WTC11 (cell line): ENCODE measurements around the gene COL4A2. TPM values are rescaled to one million over a fixed set of nuclear protein-coding genes. Genes with fewer than 3 reads are reported as not detected.

Experiments used
- ATAC-seq: fragments of 200-7000 bp; cut with Tn5 transposase; 2 replicates; pipeline ENCODE4 v1.10.0; 2021; ENCODE audit warnings: mild to moderate bottlenecking, moderate library complexity
- CTCF ChIA-PET: fragments of 300-600 bp; sonication (Branson Sonifier 250); formaldehyde crosslinking; loops from one replicate; lab custom pipeline; 2021; ENCODE audit warnings: antibody characterized with exemption; lab: Charles Lee
- POLR2A ChIA-PET: fragments of 350-600 bp; sonication (Branson Sonifier 250); formaldehyde crosslinking; loops from one replicate; lab custom pipeline; 2021; ENCODE audit warnings: antibody characterized with exemption; lab: Charles Lee
- DNase-seq: peaks from one replicate; pipeline ENCODE4 v3.0.0; 2021; ENCODE audit warnings: low spot score
- H3K27ac Mint-ChIP-seq: 2 replicates; pipeline ENCODE4 v1.8.0; 2021; ENCODE audit warnings: mixed read lengths
- H3K27me3 Mint-ChIP-seq: 2 replicates; pipeline ENCODE4 v1.8.0; 2021; ENCODE audit warnings: low read depth, mild to moderate bottlenecking, moderate library complexity, mixed read lengths
- H3K36me3 Mint-ChIP-seq: 2 replicates; pipeline ENCODE4 v1.8.0; 2021; ENCODE audit warnings: mixed read lengths
- H3K4me1 Mint-ChIP-seq: 2 replicates; pipeline ENCODE4 v1.8.0; 2022; ENCODE audit warnings: mixed read lengths
- H3K4me3 Mint-ChIP-seq: 2 replicates; pipeline ENCODE4 v1.8.0; 2021; ENCODE audit warnings: mild to moderate bottlenecking, moderate library complexity, mixed read lengths
- H3K9me3 Mint-ChIP-seq: 2 replicates; pipeline ENCODE4 v1.8.0; 2021; ENCODE audit warnings: mixed read lengths
- ATF2 ChIP-seq: sonication (generic); formaldehyde crosslinking; IDR thresholded peaks from 2 replicates; pipeline ENCODE4 v1.8.1; 2022; ENCODE audit warnings: low read depth, missing genetic modification reagents, borderline replicate concordance
- CTCF ChIP-seq: fragments of 200-600 bp; IDR thresholded peaks from 2 replicates; pipeline ENCODE4 v1.8.0; 2022; ENCODE audit warnings: antibody characterized with exemption
- EMX1 ChIP-seq: fragments of 250-450 bp; sonication (Bioruptor Pico); IDR thresholded peaks from 2 replicates; pipeline ENCODE4 v1.8.0; 2021; ENCODE audit warnings: mild to moderate bottlenecking
- ERG ChIP-seq: fragments of 250-450 bp; sonication (Bioruptor Pico); IDR thresholded peaks from 2 replicates; pipeline ENCODE4 v1.8.0; 2021; ENCODE audit warnings: mild to moderate bottlenecking
- FOXP1 ChIP-seq: sonication (generic); formaldehyde crosslinking; IDR thresholded peaks from 2 replicates; pipeline ENCODE4 v1.8.0; 2022; ENCODE audit warnings: missing genetic modification reagents, mild to moderate bottlenecking, moderate library complexity, borderline replicate concordance
- GTF2I ChIP-seq: fragments of 250-450 bp; sonication (Bioruptor Pico); conservative IDR thresholded peaks from 2 replicates; pipeline ENCODE4 v1.4.0; 2021; ENCODE audit warnings: mild to moderate bottlenecking
- JAZF1 ChIP-seq: fragments of 250-450 bp; sonication (Bioruptor Pico); IDR thresholded peaks from 2 replicates; pipeline ENCODE4 v1.9.0; 2021; ENCODE audit warnings: moderate library complexity, mild to moderate bottlenecking, inconsistent platforms
- NR1H2 ChIP-seq: sonication (generic); formaldehyde crosslinking; IDR thresholded peaks from 2 replicates; pipeline ENCODE4 v1.9.0; 2021; ENCODE audit warnings: mild to moderate bottlenecking, moderate library complexity, missing genetic modification reagents
- NR3C1 ChIP-seq: sonication (generic); formaldehyde crosslinking; conservative IDR thresholded peaks from 2 replicates; pipeline ENCODE4 v1.8.1; 2023; ENCODE audit warnings: low read depth, mild to moderate bottlenecking, missing genetic modification reagents
- RORB ChIP-seq: fragments of 250-450 bp; sonication (Bioruptor Pico); IDR thresholded peaks from 2 replicates; pipeline ENCODE4 v1.9.0; 2021; ENCODE audit warnings: mild to moderate bottlenecking
- SMAD3 ChIP-seq: sonication (generic); formaldehyde crosslinking; IDR thresholded peaks from 2 replicates; pipeline ENCODE4 v1.8.0; 2022; ENCODE audit warnings: missing genetic modification reagents, mild to moderate bottlenecking, borderline replicate concordance
- TEAD1 ChIP-seq: sonication (generic); formaldehyde crosslinking; IDR thresholded peaks from 2 replicates; pipeline ENCODE4 v1.8.0; 2022; ENCODE audit warnings: mild to moderate bottlenecking, missing genetic modification reagents
- ZMAT4 ChIP-seq: fragments of 250-450 bp; sonication (Bioruptor Pico); IDR thresholded peaks from 2 replicates; pipeline ENCODE4 v1.9.0; 2021; ENCODE audit warnings: mild to moderate bottlenecking
- ZNF396 ChIP-seq: fragments of 250-450 bp; sonication (Bioruptor Pico); IDR thresholded peaks from 2 replicates; pipeline ENCODE4 v1.8.0; 2021; ENCODE audit warnings: mild to moderate bottlenecking, moderate library complexity, borderline replicate concordance
- total RNA-seq: library from RNA; stranded (reverse); gene quantifications from 3 replicates; pipeline ENCODE4 v1.2.3, GENCODE V29; 2021
- TF ChIP-seq, protein P1 (sequence below): fragments of 250-450 bp; sonication (Bioruptor Pico); IDR thresholded peaks from 2 replicates; pipeline ENCODE4 v1.9.0; 2021; ENCODE audit warnings: mild to moderate bottlenecking, borderline replicate concordance
- TF ChIP-seq, protein P2 (sequence below): fragments of 250-450 bp; sonication (Bioruptor Pico); IDR thresholded peaks from 2 replicates; pipeline ENCODE4 v1.9.0; 2021; ENCODE audit warnings: moderate library complexity, mild to moderate bottlenecking, inconsistent platforms, borderline replicate concordance

The COL4A2 gene
- total RNA-seq, 1 experiment from 2014 or later, result 109 TPM

DNA sequence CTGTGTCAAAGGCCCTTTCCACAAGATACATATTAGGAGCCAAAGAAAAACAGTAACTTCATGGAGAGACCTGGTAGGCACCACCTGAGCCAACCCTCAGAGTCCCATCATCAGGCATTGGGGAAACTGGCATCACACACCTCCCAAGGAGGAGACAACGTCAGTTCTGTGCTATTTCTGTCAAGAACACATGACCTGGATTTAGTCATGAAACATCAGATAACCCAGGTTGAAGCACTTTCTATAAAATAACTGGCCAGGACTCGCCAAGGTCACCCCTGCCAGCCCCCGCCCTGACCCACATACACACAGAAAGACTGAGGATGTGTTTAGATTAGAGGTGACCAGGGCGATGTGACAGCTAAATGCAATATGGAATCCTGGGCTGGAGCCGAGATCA is 35.8 kb upstream of the COL4A2 start:
- ChIA-PET CTCF (interaction anchor here (1.5 kb wide), 1 partner anchor 24 kb away, joined by 3 read pairs; no protein-coding TSS in a partner anchor), POLR2A (no interaction called here)
- no peak for DNase-seq
- no peak for TF ChIP-seq EMX1 (CRISPR knock-in tag)
- TF ChIP-seq NR1H2 (CRISPR knock-in tag), result no peak
- TF ChIP-seq TEAD1 (CRISPR knock-in tag), result no peak
- TF ChIP-seq JAZF1 (CRISPR knock-in tag), result no peak
- no peak for TF ChIP-seq GTF2I (CRISPR knock-in tag)
- TF ChIP-seq ATF2 (CRISPR knock-in tag), result no peak
- no peak for TF ChIP-seq SMAD3
- TF ChIP-seq, protein P1, sequence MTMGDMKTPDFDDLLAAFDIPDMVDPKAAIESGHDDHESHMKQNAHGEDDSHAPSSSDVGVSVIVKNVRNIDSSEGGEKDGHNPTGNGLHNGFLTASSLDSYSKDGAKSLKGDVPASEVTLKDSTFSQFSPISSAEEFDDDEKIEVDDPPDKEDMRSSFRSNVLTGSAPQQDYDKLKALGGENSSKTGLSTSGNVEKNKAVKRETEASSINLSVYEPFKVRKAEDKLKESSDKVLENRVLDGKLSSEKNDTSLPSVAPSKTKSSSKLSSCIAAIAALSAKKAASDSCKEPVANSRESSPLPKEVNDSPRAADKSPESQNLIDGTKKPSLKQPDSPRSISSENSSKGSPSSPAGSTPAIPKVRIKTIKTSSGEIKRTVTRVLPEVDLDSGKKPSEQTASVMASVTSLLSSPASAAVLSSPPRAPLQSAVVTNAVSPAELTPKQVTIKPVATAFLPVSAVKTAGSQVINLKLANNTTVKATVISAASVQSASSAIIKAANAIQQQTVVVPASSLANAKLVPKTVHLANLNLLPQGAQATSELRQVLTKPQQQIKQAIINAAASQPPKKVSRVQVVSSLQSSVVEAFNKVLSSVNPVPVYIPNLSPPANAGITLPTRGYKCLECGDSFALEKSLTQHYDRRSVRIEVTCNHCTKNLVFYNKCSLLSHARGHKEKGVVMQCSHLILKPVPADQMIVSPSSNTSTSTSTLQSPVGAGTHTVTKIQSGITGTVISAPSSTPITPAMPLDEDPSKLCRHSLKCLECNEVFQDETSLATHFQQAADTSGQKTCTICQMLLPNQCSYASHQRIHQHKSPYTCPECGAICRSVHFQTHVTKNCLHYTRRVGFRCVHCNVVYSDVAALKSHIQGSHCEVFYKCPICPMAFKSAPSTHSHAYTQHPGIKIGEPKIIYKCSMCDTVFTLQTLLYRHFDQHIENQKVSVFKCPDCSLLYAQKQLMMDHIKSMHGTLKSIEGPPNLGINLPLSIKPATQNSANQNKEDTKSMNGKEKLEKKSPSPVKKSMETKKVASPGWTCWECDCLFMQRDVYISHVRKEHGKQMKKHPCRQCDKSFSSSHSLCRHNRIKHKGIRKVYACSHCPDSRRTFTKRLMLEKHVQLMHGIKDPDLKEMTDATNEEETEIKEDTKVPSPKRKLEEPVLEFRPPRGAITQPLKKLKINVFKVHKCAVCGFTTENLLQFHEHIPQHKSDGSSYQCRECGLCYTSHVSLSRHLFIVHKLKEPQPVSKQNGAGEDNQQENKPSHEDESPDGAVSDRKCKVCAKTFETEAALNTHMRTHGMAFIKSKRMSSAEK, result no peak
- no peak for TF ChIP-seq ZNF396 (CRISPR knock-in tag)
- no peak for TF ChIP-seq FOXP1
- TF ChIP-seq, protein P2, sequence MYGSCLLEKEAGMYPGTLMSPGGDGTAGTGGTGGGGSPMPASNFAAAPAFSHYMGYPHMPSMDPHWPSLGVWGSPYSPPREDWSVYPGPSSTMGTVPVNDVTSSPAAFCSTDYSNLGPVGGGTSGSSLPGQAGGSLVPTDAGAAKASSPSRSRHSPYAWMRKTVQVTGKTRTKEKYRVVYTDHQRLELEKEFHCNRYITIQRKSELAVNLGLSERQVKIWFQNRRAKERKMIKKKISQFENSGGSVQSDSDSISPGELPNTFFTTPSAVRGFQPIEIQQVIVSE, result no peak
- no peak for TF ChIP-seq RORB (CRISPR knock-in tag)
- TF ChIP-seq ZMAT4 (CRISPR knock-in tag), result no peak
- no peak for TF ChIP-seq ERG (CRISPR knock-in tag)
- no peak for TF ChIP-seq CTCF
- Mint-ChIP-seq H3K27me3 (no peaks in the 10 kb centered on the region), H3K27ac (no peak overlapping the region), H3K4me1 (peaks cover 28% of the 10 kb centered on the region), H3K9me3 (no peaks in the 10 kb centered on the region), H3K36me3 (no peaks in the 10 kb centered on the region), H3K4me3 (no peak overlapping the region)
- no peak for ATAC-seq

DNA sequence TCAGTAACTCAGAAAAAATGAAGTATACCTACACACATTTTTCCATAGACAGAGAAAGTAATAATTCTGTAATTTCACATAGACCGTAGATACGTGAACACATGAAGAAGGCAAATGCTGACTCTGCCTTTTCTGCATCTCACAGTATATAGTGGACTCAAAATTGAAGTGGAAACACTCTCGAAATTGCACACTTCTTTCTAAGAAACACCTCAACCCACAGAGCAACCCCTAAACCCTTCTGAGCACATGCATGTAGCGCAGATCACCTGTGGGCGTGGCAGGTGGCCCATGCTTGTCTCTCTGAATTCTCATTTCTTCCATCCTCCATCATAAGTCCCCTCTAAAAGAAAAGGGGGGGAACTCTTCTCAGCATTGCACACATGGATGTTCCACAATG is 34.9 kb upstream of the COL4A2 start:
- Mint-ChIP-seq H3K9me3 (no peaks in the 10 kb centered on the region), H3K27me3 (no peaks in the 10 kb centered on the region), H3K36me3 (no peaks in the 10 kb centered on the region), H3K27ac (no peak overlapping the region), H3K4me1 (peaks cover 19% of the 10 kb centered on the region), H3K4me3 (no peak overlapping the region)
- ATAC-seq (no peak), DNase-seq (no peak)
- POLR2A ChIA-PET, result no interaction called here
- CTCF ChIA-PET, result no interaction called here
- TF ChIP-seq ATF2 (CRISPR knock-in tag) (no peak), NR3C1 (CRISPR knock-in tag) (no peak)
- TF ChIP-seq, all 79 proteins: peak for 0
